ENCODE data around the gene ALDH5A1.

DNA sequence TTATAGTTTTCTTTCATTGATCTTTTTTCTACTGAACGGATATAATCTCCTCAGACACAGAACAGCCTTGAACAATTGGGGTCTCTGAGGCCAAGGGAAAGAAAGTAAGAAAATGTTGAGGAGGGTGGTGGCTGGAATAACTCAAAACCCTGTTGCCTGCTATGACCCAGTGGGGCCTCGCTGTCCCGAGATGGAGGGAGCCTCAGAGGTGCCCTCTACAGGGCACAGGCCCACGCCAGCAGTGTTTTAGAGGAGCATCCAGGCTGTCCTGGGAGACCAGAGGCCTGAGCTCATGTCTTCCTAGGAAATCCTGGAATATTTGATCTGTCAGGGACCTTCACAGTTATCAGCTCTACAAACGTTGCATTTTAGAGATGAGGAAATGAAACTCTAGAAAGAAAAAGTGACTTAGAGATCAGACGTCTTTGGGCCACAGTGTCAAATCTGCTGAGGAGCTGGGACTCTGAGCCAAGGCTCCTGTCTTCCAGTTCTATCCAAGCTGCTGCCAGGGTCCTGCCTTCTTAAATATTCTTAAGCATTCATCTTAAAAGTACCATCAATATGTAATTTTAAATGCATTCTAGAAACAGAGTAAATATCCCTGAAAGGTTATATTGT lies 26.3 kb downstream of the ALDH5A1 start:
- no peak for TF ChIP-seq POLR2A (IDR thresholded peaks at IDR 0.05)
- TF ChIP-seq, protein P1, sequence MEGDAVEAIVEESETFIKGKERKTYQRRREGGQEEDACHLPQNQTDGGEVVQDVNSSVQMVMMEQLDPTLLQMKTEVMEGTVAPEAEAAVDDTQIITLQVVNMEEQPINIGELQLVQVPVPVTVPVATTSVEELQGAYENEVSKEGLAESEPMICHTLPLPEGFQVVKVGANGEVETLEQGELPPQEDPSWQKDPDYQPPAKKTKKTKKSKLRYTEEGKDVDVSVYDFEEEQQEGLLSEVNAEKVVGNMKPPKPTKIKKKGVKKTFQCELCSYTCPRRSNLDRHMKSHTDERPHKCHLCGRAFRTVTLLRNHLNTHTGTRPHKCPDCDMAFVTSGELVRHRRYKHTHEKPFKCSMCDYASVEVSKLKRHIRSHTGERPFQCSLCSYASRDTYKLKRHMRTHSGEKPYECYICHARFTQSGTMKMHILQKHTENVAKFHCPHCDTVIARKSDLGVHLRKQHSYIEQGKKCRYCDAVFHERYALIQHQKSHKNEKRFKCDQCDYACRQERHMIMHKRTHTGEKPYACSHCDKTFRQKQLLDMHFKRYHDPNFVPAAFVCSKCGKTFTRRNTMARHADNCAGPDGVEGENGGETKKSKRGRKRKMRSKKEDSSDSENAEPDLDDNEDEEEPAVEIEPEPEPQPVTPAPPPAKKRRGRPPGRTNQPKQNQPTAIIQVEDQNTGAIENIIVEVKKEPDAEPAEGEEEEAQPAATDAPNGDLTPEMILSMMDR (IDR thresholded peaks at IDR 0.05) = no peak

All from lower leg skin (tissue), 3 donors.